ENCODE results near the gene DSCAML1. TPM values are rescaled to one million over a fixed set of nuclear protein-coding genes. Genes with fewer than 3 reads are reported as not detected.

DSCAML1 gene
- total and polyA plus RNA-seq, 8 donors: 0.08 to 2.9 (median 0.45) TPM

GRCh38 chr11:117652521-117652920 lies 144.5 kb downstream of the DSCAML1 start:
- intact Hi-C loops (cut with DNase I; ENCODE audit: low total_unique reads): no loop called here
- no peaks in the 10 kb centered on the region for H3K36me3 ChIP-seq
- TF ChIP-seq POLR2A (IDR thresholded peaks at IDR 0.05) (no peak), EP300 (IDR thresholded peaks at IDR 0.05) (no peak), POLR2AphosphoS5 (IDR thresholded peaks at IDR 0.05) (no peak), CTCF (IDR thresholded peaks at IDR 0.05) (no peak)
- H3K4me1 ChIP-seq: no peaks in the 10 kb centered on the region
- H3K9me3 ChIP-seq: no peaks in the 10 kb centered on the region
- DNase-seq: no peak
- WGBS, 5 donors: 87 to 95% (median 93%) methylated on average over 4 of the region's 4 CpGs
- no peak overlapping the region for H3K27ac ChIP-seq
- peaks cover 0 to 14% (median 0%) of the 10 kb centered on the region in 3 donors for H3K27me3 ChIP-seq
- H3K4me3 ChIP-seq: no peak overlapping the region

- Histone ChIP-seq H3K4me1 (no peaks in the 10 kb centered on the region), H3K4me3 (no peak overlapping the region), H3K27ac (no peak overlapping the region), H3K36me3 (no peaks in the 10 kb centered on the region), H3K9me3 (no peaks in the 10 kb centered on the region), H3K27me3 (peaks cover 0 to 12% (median 0%) of the 10 kb centered on the region in 3 donors)
- intact Hi-C loops (cut with DNase I; ENCODE audit: low total_unique reads): no loop called here
- TF ChIP-seq POLR2A (IDR thresholded peaks at IDR 0.05) (no peak), EP300 (IDR thresholded peaks at IDR 0.05) (no peak), POLR2AphosphoS5 (IDR thresholded peaks at IDR 0.05) (no peak), CTCF (IDR thresholded peaks at IDR 0.05) (no peak)
- 80 to 83% (median 81%) methylated on average over 12 of the region's 12 CpGs for WGBS, 5 donors
- DNase-seq: no peak
These were observed 147.5 kb downstream of the DSCAML1 start for GRCh38 chr11:117649296-117650055.

- 84 to 92% (median 87%) methylated on average over 8 of the region's 8 CpGs for WGBS, 5 donors
- intact Hi-C loops (cut with DNase I; ENCODE audit: low total_unique reads): no loop called here
- TF ChIP-seq POLR2A (IDR thresholded peaks at IDR 0.05) (no peak), POLR2AphosphoS5 (IDR thresholded peaks at IDR 0.05) (no peak), CTCF (IDR thresholded peaks at IDR 0.05) (no peak), EP300 (IDR thresholded peaks at IDR 0.05) (no peak)
- H3K27me3 ChIP-seq: peaks cover 0 to 23% (median 0%) of the 10 kb centered on the region in 3 donors
- H3K4me3 ChIP-seq: no peak overlapping the region
- DNase-seq: no peak
- no peaks in the 10 kb centered on the region for H3K36me3 ChIP-seq
- H3K9me3 ChIP-seq: no peaks in the 10 kb centered on the region
- H3K4me1 ChIP-seq: no peaks in the 10 kb centered on the region
- no peak overlapping the region for H3K27ac ChIP-seq
These were observed 149.1 kb downstream of the DSCAML1 start for GRCh38 chr11:117647872-117648271.

DNA sequence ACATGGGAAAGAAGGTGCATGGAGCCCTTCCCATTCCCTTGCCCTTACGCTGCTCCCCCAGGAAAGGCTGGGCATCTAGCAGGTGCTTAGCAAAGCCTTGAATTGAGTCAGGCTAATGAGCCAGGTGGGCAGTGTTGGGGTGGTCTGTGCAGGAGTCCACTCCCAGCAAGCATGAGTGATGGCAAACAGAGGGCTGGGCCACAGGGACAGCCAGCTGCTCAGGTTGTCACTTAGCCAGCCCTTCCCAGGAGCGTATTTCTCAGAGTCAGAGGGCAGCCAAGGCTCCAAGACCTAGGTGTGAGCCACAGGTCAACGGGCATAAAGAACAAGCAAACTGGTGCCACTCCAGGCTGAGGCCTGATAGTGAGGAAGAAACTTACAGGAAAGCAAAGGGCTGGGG lies 149.8 kb downstream of the DSCAML1 start:
- Histone ChIP-seq H3K4me3 (no peak overlapping the region), H3K9me3 (no peaks in the 10 kb centered on the region), H3K27me3 (peaks cover 0 to 22% (median 0%) of the 10 kb centered on the region in 3 donors), H3K27ac (no peak overlapping the region), H3K4me1 (no peaks in the 10 kb centered on the region), H3K36me3 (no peaks in the 10 kb centered on the region)
- WGBS, 5 donors: 60 to 75% (median 68%) methylated on average over 3 of the region's 3 CpGs
- DNase-seq: no peak
- no peak for TF ChIP-seq POLR2A (IDR thresholded peaks at IDR 0.05)
- intact Hi-C loops (cut with DNase I; ENCODE audit: low total_unique reads): no loop called here

- Histone ChIP-seq H3K27ac (no peak overlapping the region), H3K36me3 (no peaks in the 10 kb centered on the region), H3K27me3 (peaks cover 0 to 19% (median 0%) of the 10 kb centered on the region in 3 donors), H3K9me3 (no peaks in the 10 kb centered on the region), H3K4me3 (no peak overlapping the region), H3K4me1 (no peaks in the 10 kb centered on the region)
- WGBS, 5 donors: 73 to 90% (median 74%) methylated on average over 6 of the region's 6 CpGs
- TF ChIP-seq EP300 (IDR thresholded peaks at IDR 0.05) (no peak), POLR2AphosphoS5 (IDR thresholded peaks at IDR 0.05) (no peak), POLR2A (IDR thresholded peaks at IDR 0.05) (no peak), CTCF (IDR thresholded peaks at IDR 0.05) (no peak)
- intact Hi-C loops (cut with DNase I; ENCODE audit: low total_unique reads): no loop called here
- no peak for DNase-seq
These were observed 150.6 kb downstream of the DSCAML1 start for GRCh38 chr11:117646411-117646810.
